ENCODE data around the gene PIGQ. TPM values are rescaled to one million over a fixed set of nuclear protein-coding genes. Genes with fewer than 3 reads are reported as not detected.

The PIGQ gene
- total RNA-seq, 2 donors from 2014 or later = 28.0 to 34.2 TPM

DNA sequence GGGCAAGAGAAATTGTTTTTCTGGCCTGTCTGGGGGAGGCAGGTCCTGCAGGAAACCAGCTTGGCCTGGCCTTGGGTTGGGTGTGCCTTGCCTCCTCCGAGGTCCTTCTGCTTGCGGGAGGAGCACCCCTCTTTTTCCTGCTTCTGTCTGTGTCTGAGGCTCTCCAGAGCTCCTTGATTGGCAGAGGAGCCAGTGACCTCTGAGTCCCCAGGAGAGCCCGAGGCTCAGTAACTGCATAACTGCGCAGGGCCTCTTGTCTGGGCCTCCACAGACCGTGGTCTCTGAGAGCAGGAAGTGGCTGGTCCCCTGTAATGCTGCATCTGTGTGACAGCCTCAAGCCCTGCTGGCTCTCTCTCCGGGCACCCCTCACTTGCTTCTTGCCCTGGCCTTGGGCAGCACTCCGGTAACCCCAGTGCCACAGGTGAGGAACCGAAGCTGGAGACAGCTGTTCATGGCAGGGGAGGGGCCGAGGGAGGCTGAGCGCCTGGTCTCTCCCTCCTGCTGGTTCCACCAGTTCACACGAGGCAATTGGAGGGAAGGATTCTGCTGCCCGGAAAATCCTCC, 40.7 kb upstream of the PIGQ start:
- Mint-ChIP-seq H3K4me3 (peak overlapping the region; percentile 97), H3K9me3 (no peaks in the 10 kb centered on the region), H3K4me1 (peaks cover 8% of the 10 kb centered on the region), H3K36me3 (ENCODE audit: low read depth) (peaks cover 32% of the 10 kb centered on the region), H3K27me3 (no peaks in the 10 kb centered on the region), H3K27ac (peak overlapping the region; percentile 97)
- no peak for ATAC-seq (replicated peaks)

DNA sequence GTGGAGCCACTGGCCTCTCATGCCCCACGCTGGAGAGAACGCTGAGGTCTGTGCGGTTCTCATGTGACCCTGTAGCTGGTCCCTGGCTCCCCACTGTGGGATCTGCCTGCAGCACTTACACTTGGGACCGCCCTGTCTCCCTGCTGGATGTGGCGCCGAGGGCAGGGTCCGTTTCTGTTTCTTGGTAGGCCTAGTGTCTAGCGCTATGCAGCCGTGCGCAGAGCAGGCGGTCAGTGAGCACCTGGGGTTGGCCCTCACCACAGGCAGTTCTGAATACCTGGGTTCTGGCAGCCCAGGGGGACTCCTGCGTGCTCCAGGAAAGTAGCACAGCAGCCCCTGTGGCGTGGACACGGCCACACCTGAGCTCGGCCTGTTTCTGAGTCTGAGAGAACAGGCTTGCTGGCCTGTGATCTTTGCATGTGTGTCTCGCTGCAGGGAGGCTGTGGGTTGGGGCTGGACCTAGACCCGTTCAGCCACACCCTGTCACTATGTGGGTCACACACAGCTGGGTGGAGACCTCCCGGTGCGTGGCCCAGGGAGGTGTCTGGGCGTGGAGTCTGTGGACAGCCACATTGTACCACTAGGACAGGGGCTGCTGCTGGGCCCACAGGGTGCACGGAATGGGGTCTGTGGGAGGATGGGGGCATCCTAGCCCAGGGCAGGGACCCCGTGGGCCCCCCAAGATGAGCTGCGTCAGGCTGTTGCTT, 39.5 kb upstream of the PIGQ start:
- Mint-ChIP-seq H3K9me3 (no peaks in the 10 kb centered on the region), H3K4me3 (peak overlapping the region; percentile 97), H3K27me3 (no peaks in the 10 kb centered on the region), H3K4me1 (peaks cover 6% of the 10 kb centered on the region), H3K27ac (peak overlapping the region; percentile 97), H3K36me3 (ENCODE audit: low read depth) (peaks cover 31% of the 10 kb centered on the region)
- ATAC-seq (replicated peaks) = no peak

DNA sequence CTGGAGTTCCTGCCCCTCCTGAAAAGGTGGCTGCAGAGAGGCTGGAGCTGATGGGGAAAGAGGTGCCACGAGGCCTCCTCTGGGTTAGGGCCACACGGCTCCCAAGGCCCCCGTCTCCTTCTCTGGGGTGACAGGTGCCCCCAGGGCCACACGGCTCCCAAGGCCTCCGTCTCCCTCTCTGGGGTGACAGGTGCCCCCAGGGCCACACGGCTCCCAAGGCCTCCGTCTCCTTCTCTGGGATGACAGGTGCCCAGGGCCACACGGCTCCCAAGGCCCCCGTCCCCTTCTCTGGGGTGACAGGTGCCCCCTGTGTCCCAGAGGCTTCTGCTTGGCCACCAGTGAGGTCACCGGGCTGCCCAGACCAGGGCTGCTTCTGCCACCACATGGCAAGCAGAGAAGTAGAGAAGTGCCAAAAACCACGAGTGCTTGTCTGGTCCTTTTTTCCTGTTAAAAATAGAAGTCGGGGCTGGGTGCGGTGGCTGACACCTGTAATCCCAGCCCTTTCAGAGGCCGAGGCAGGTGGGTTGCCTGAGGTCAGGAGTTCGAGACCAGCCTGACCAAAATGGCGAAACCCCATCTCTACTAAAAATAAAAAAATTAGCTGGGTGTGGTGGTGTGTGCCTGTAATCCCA, 38.2 kb upstream of the PIGQ start:
- ATAC-seq (replicated peaks) = no peak
- Mint-ChIP-seq H3K4me1 (no peaks in the 10 kb centered on the region), H3K36me3 (ENCODE audit: low read depth) (peaks cover 24% of the 10 kb centered on the region), H3K9me3 (no peaks in the 10 kb centered on the region), H3K27me3 (no peaks in the 10 kb centered on the region), H3K4me3 (no peak overlapping the region), H3K27ac (no peak overlapping the region)

DNA sequence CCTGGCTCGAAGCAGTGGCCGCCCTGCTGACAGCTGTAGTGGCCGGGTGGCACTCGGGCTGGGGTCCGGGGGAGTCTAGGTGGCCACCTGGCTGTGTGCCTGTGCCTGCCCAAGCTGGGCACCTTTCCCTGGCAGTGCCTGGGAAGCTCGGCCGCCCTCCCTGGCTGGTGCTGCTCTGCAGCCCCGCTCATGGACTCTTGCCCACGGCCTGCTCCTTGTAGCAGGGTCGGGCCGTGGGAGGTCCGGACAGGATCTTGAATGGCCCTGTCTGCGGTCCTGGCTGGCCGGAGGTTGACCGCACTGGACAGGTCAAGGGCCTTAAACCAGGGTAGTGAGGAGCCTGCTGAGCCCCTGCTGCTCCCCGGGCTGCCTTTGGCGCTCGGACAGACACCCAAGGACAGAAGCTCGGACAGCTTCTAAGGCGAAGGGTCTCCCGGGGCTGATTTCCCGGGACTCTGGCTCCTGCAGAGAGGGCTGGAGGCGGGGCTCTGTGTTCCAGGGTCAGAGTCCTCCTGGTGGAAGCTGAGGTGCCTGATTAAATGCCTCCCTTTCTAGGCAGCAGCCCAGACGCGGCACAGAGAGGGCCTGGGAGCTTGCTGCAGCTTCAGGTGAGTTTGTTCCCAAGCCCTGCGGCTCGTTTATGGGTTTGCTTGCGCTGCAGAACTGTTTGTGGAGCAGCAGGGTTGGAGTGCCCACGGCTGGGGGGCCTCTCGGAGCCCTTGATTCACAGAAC, 36.2 kb upstream of the PIGQ start:
- Mint-ChIP-seq H3K27me3 (no peaks in the 10 kb centered on the region), H3K36me3 (ENCODE audit: low read depth) (peaks cover 28% of the 10 kb centered on the region), H3K27ac (no peak overlapping the region), H3K4me3 (no peak overlapping the region), H3K9me3 (no peaks in the 10 kb centered on the region), H3K4me1 (no peaks in the 10 kb centered on the region)
- no peak for ATAC-seq (replicated peaks)

DNA sequence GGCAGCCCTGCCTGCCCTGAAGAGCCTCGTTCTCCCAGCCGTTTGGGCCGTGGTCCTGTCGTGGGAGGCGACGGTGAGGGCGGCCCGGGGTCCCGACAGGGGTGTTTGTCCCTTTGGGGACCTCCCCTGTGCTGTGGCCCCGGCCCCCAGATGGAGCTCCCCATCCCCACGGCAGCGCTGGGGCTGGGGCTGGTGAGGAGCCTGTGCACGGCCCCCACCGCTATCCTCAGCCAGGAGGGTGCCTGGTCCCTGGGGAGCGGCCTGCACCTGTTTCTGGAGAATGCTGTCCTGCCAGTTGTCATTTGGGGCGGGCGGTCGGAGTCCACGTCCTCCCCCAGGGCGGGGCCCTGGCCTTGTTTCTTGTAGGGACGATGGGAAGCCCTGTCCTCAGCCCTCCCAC, 35.6 kb upstream of the PIGQ start:
- H3K27me3 Mint-ChIP-seq = no peaks in the 10 kb centered on the region
- H3K4me3 Mint-ChIP-seq = no peak overlapping the region

DNA sequence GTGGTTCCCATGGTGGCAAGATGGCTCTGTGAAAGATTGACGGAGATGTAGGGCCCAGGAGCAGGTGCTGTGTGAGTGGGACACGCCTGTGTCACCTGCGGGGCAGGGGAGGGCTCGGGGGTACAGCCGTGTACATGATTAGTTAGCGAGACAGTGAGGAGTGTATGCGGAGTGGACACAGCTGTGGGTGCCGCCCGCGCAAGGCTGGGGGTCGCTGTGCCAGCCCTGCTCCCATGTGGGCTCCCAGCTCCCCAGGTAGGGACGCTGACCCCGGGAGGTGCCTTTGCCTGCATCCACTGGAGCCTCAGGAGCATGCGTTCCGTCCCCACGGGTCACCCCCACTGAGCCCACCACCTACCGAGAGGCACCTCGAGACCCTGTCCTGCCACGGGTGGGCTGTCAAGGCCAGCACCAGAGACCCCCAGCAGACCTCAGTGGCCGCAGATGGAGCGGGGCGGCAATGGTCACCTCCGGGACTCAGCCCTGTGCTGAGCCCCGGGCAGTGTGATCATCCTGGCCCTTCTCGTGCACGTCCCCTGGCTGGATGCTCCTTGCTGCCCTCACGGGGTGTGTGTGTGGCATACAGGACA, 34.8 kb upstream of the PIGQ start:
- no peak overlapping the region for H3K27ac Mint-ChIP-seq
- no peaks in the 10 kb centered on the region for H3K4me1 Mint-ChIP-seq
- no peaks in the 10 kb centered on the region for H3K27me3 Mint-ChIP-seq
- H3K9me3 Mint-ChIP-seq = no peaks in the 10 kb centered on the region
- peaks cover 20% of the 10 kb centered on the region for H3K36me3 Mint-ChIP-seq (ENCODE audit: low read depth)
- no peak for ATAC-seq (replicated peaks)
- no peak overlapping the region for H3K4me3 Mint-ChIP-seq

More for the DNA sequence above, 35.6 kb upstream of the PIGQ start:
- ATAC-seq (replicated peaks) = no peak
- peaks cover 28% of the 10 kb centered on the region for H3K36me3 Mint-ChIP-seq (ENCODE audit: low read depth)
- no peaks in the 10 kb centered on the region for H3K9me3 Mint-ChIP-seq
- no peak overlapping the region for H3K27ac Mint-ChIP-seq
- no peaks in the 10 kb centered on the region for H3K4me1 Mint-ChIP-seq

DNA sequence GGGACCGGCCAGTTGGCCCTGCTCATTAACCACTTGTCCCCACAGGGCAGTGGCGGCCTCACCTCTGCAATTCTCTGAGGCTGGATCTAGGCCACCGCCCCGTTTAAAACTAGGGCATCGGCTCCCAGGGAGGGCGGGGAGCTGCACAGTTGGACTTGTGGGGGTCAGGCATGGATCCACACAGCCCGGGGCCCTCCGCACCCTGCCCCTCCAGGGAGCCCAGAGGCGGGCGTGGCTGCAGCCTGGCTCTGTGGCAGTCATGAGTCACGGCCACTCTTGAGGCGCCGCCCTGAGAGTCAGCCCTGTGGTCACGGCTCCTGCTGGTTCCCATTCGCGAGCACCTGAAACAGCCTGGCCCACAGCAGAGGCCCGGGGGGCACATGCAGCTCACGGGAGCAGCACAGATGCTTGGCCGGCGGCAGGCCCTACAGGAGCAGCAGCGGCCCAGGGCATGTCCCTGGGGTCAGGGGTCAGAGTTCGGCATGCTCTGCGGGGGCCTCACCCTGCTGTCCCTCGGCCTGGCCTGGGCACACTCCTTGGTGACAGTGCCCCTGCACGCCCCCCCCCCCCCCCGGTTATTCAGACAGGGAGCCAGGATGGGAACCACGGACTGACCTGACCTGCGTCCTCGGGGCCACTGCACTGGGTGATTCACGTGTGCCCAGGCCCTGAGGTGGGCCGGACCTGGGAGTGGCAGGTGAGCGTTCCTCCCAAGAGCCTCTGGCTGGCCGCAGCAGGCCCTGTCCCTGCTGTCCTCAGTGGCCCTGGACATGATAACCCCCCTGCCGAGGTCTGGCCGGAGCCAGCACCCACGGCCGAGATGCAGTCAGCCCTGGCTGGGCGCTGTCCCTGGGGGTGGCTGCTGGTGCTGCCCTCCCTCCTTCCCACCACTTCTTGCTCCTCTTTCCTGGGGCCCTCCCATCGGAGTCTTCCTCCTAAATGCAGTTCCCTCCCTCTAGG, 34.0 kb upstream of the PIGQ start:
- ATAC-seq (replicated peaks) = peak; percentile 79
- Mint-ChIP-seq H3K4me1 (no peaks in the 10 kb centered on the region), H3K4me3 (no peak overlapping the region)

DNA sequence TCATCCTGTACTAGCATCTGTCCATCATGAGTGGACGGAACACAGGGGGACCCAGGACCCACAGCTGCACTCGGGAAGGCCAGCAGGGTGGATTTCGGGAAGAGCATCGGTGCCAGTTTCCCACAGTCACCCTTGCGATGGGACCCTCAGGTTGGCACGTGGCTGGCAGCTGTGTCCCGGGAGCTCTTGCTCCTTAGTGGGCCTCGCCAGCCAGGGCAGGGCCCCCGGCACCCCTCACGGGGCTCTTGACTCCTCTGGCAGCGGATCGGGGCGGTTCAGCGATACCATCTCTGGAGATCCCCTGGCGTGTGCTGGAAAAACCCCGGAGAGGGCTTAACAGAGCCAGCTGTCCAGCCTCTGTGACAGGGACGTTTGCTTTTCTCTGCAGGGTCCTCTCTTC, 33.0 kb upstream of the PIGQ start:
- ATAC-seq (replicated peaks) = no peak
- peaks cover 13% of the 10 kb centered on the region for H3K36me3 Mint-ChIP-seq (ENCODE audit: low read depth)
- H3K9me3 Mint-ChIP-seq = no peaks in the 10 kb centered on the region
- H3K4me3 Mint-ChIP-seq = no peak overlapping the region
- no peak overlapping the region for H3K27ac Mint-ChIP-seq
- no peaks in the 10 kb centered on the region for H3K27me3 Mint-ChIP-seq
- H3K4me1 Mint-ChIP-seq = no peaks in the 10 kb centered on the region

More for the DNA sequence above, 34.0 kb upstream of the PIGQ start:
- H3K9me3 Mint-ChIP-seq = no peaks in the 10 kb centered on the region
- no peak overlapping the region for H3K27ac Mint-ChIP-seq
- H3K36me3 Mint-ChIP-seq (ENCODE audit: low read depth) = peaks cover 13% of the 10 kb centered on the region
- no peaks in the 10 kb centered on the region for H3K27me3 Mint-ChIP-seq

DNA sequence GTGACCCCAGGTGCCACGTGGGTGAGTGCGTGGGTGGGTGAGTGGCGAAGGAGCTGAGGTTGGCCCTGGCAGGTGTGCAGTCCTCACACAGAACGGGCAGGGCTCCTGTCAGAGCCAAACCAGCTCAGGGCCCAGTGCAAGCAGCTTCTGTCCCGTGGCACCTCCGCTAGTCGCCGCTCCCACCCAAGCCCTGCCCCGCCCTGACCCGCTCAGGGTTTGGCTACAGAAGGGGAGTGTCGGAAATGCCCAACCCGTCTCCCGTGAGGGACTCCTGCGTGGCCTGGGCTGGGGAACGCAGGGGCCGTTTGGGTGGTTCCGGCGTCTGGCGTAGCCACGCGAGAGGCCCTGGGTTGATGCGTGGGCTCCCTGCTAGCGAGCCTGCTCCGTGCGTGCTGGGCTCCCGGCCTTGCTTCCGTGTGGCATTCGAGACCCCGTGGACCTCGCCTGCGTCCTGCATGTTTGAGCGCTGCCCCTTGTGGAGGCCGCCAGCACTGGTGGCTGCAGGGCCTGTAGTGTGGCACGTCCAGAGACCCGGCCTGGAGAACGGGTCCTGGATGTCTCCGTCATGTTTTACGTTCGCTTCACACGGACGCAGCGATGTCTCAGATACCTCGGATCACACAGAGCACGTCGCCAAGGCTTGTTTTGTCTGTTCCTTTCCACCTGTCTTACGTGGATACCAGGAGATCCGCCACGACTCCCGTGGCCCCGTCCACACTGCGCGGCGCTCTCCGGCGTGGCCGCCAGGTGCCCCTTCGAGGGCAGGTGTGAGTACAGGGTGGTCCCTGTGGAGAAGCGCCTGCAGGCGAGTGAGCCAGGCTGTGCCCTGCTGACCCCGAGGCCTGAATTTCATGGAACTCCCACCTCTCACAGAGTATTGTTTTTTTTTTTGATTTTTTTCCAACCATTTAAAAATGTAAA, 32.1 kb upstream of the PIGQ start:
- Mint-ChIP-seq H3K4me1 (no peaks in the 10 kb centered on the region), H3K9me3 (no peaks in the 10 kb centered on the region), H3K36me3 (ENCODE audit: low read depth) (peaks cover 13% of the 10 kb centered on the region), H3K27ac (no peak overlapping the region), H3K27me3 (no peaks in the 10 kb centered on the region), H3K4me3 (no peak overlapping the region)
- ATAC-seq (replicated peaks) = no peak

DNA sequence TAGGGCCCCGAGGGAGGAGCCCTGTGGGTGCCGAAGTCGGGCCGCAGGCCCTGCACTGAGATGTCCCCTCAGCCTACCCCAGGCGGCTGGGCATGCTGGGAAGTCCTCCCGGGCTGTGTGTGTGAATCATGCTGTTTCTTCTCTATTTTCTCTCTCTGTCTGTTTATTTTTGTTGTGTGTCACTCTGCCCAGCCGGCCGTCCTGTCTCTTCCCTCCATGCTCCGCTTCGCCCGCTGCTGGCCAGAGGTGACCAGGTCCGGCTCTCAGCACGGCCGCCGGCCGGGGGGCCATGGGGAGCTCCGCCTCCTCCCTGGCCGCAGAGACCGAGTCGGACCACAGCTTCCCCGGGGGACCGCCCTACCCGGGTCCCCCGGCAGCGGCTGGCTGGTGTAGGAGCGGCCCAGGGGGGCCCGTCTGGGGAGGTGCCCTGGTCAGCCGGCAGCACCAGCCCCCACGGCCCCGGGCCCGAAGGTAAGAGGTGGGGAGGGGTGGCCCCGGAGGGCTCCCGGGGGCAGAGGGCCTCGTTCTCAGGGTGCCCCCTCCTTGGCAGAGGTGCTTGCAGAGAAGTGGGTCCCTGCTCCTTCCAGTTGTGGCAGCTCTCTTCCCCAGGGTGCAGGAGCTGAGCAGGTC, 29.8 kb upstream of the PIGQ start:
- no peak overlapping the region for H3K4me3 Mint-ChIP-seq
- no peak overlapping the region for H3K27ac Mint-ChIP-seq
- no peak for ATAC-seq (replicated peaks)

DNA sequence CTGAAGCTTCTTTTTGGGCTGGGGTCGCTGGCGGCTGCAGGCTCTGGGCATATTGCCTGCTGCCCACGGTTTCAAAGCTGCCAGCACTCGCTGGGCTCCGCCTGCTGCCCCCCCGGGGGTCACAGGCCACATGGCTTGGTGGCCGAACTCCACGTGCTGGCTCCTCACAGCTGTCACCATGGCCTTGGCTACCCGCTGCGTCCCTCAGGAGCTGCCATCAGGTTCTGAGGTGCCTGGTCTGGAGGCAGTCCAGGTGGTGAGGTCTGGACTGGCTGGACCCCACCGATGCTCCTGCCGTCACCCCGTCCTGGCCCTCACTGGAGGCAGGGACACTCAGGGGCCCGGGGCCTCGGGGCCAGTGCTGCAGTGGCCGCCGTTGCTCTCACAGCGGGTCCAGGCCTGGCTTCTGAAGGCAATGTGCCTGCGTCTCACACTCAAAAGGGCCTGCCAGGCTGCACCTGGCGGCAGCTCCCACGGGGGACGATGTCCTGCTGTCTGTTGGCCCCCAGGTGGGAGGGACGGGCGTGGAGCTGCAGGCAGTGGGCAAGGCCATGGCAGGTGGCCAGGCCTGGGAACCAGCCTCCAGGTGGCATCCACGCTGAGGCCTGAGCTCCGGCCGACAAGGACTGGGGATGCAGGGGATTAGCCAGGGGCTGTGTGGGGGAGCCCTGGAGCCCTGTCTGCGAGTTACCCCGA, 29.0 kb upstream of the PIGQ start:
- H3K27ac Mint-ChIP-seq = no peak overlapping the region

More for the DNA sequence above, 29.8 kb upstream of the PIGQ start:
- peaks cover 13% of the 10 kb centered on the region for H3K36me3 Mint-ChIP-seq (ENCODE audit: low read depth)
- H3K27me3 Mint-ChIP-seq = no peaks in the 10 kb centered on the region
- H3K9me3 Mint-ChIP-seq = no peaks in the 10 kb centered on the region
- H3K4me1 Mint-ChIP-seq = no peaks in the 10 kb centered on the region

More for the DNA sequence above, 29.0 kb upstream of the PIGQ start:
- no peaks in the 10 kb centered on the region for H3K27me3 Mint-ChIP-seq
- H3K36me3 Mint-ChIP-seq (ENCODE audit: low read depth) = peaks cover 13% of the 10 kb centered on the region
- no peaks in the 10 kb centered on the region for H3K4me1 Mint-ChIP-seq
- H3K9me3 Mint-ChIP-seq = no peaks in the 10 kb centered on the region
- ATAC-seq (replicated peaks) = no peak
- no peak overlapping the region for H3K4me3 Mint-ChIP-seq

Measured in activated T-helper 17 cell treated with anti-CD3 and anti-CD28 coated beads, Interleukin-2, amount 50 U/mL, for 72 hours (primary cell).